Progenitor cell of endocrine pancreas (in vitro differentiated cells): ENCODE data around the gene SAMD10. TPM values are rescaled to one million over a fixed set of nuclear protein-coding genes. Genes with fewer than 3 reads are reported as not detected.
"Not testable (repeated sequence)": the region's sequence is repeated elsewhere in the genome, so short reads cannot be mapped to it uniquely, and the experiment has no call there.

Experiments used
- DNase-seq: peaks from one replicate; pipeline ENCODE4 v3.0.0; 2021; ENCODE audit warnings: low spot score; ENCODE audit not compliant: unreplicated experiment
- H3K27ac Mint-ChIP-seq: 2 replicates; pipeline ENCODE4 v1.8.0; 2021; ENCODE audit warnings: mild to moderate bottlenecking, moderate library complexity, mixed read lengths
- H3K27me3 Mint-ChIP-seq: 2 replicates; pipeline ENCODE4 v1.8.0; 2021; ENCODE audit warnings: mixed read lengths
- H3K36me3 Mint-ChIP-seq: 2 replicates; pipeline ENCODE4 v1.8.0; 2022; ENCODE audit warnings: mixed read lengths; ENCODE audit not compliant: insufficient read depth
- H3K4me1 Mint-ChIP-seq: 2 replicates; pipeline ENCODE4 v1.8.0; 2021; ENCODE audit warnings: low read depth, mixed read lengths
- H3K4me3 Mint-ChIP-seq: 2 replicates; pipeline ENCODE4 v1.8.0; 2021; ENCODE audit warnings: low read depth, mild to moderate bottlenecking, moderate library complexity, mixed read lengths
- H3K9me3 Mint-ChIP-seq: 2 replicates; pipeline ENCODE4 v1.8.0; 2021; ENCODE audit warnings: low read depth, mixed read lengths
- CTCF ChIP-seq: fragments of 200-600 bp; sonication (generic); IDR thresholded peaks from one replicate; pipeline ENCODE4 v1.5.0; 2021; ENCODE audit warnings: antibody characterized with exemption, mild to moderate bottlenecking; ENCODE audit not compliant: unreplicated experiment
- total RNA-seq: library from RNA; stranded (reverse); gene quantifications from 2 replicates; pipeline ENCODE4 v1.2.1, GENCODE V29; 2021

The SAMD10 gene
- total RNA-seq, 1 donor from 2014 or later = 12.8 TPM

GRCh38 chr20:63978319-63979228, 868 bp downstream of the SAMD10 start:
- Mint-ChIP-seq H3K27me3 (no peaks in the 10 kb centered on the region), H3K4me3 (peak overlapping the region; percentile 78), H3K36me3 (peaks cover 13% of the 10 kb centered on the region), H3K4me1 (peaks cover 26% of the 10 kb centered on the region), H3K27ac (peak overlapping the region; percentile 76), H3K9me3 (no peaks in the 10 kb centered on the region)
- TF ChIP-seq CTCF = no peak
- DNase-seq = peak; percentile 59

- TF ChIP-seq CTCF = no peak
- Mint-ChIP-seq H3K4me3 (peak overlapping the region; percentile 78), H3K36me3 (peaks cover 12% of the 10 kb centered on the region), H3K27ac (peak overlapping the region; percentile 27), H3K27me3 (no peaks in the 10 kb centered on the region), H3K4me1 (peaks cover 27% of the 10 kb centered on the region), H3K9me3 (no peaks in the 10 kb centered on the region)
- DNase-seq = no peak
These were observed 1.6 kb downstream of the SAMD10 start for GRCh38 chr20:63977739-63978276.

DNA sequence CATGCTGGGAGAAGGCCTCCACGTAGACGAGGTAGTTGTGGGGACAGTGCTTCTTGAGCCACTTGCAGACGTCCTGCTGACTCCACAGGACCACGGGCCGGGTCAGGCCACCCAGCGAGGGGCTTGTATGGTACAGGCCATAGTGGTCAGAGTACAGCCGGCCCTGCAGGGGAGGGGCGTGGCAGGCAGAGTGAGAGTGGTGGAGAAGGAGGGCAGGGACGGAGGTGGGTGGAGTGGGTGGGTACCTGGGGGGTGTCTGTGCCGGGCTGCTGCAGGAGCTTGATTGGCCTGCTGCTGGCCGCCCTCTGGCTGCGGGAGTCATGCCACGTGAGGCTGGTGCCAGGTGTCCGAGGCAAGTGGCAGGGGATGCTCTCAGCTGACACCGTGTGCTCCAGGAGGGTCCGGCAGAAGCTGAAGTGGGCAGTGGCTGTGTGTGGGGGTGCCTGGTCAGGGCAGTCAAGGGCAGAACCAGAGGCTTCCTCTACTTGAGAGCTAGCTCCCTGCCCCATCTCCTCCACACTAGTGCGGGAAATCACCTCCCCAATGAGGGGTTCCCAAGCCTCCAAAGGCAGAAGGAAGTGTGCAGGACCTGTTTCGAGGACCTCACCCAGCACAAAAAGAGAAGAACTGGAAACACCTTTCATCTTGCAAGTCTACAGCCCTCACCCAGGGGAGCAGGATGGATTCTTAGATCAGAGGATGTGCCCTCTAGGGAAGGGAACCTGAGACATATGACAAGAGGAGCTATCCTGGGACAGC, 2.3 kb downstream of the SAMD10 start:
- H3K27me3 Mint-ChIP-seq = no peaks in the 10 kb centered on the region
- H3K4me3 Mint-ChIP-seq = peak overlapping the region; percentile 78
- DNase-seq = no peak
- no peak for TF ChIP-seq CTCF
- peak overlapping the region; percentile 27 for H3K27ac Mint-ChIP-seq
- peaks cover 23% of the 10 kb centered on the region for H3K4me1 Mint-ChIP-seq
- peaks cover 9% of the 10 kb centered on the region for H3K36me3 Mint-ChIP-seq
- no peaks in the 10 kb centered on the region for H3K9me3 Mint-ChIP-seq

DNA sequence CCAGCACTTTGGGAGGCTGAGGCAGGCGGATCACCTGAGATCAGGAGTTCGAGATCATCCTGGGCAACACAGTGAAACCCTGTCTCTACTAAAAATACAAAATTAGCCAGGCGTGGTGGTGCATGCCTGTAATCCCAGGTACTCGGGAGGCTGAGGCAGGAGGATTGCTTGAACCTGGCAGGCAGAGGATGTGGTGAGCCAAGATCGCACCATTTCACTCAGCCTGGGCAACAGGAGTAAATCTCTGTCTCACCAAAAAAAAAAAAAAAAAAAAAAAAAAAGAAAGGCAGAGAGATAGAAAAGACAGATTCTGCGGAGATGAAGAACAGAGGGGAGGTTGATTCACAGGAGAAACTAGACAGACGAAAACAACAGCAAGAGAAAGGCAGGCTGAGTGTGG, 2.9 kb downstream of the SAMD10 start:
- H3K36me3 Mint-ChIP-seq, H3K9me3 Mint-ChIP-seq: not testable (repeated sequence)

GRCh38 chr20:63974402-63975200, 4.8 kb downstream of the SAMD10 start:
- DNase-seq = no peak
- Mint-ChIP-seq H3K27me3 (no peaks in the 10 kb centered on the region), H3K4me1 (peaks cover 7% of the 10 kb centered on the region), H3K9me3 (no peaks in the 10 kb centered on the region), H3K4me3 (no peak overlapping the region), H3K36me3 (peaks cover 9% of the 10 kb centered on the region), H3K27ac (no peak overlapping the region)
- TF ChIP-seq CTCF = no peak

More for the DNA sequence above, 2.9 kb downstream of the SAMD10 start:
- not testable (repeated sequence) for H3K27ac Mint-ChIP-seq, DNase-seq, H3K27me3 Mint-ChIP-seq
- peak overlapping the region; percentile 24 for H3K4me3 Mint-ChIP-seq
- H3K4me1 Mint-ChIP-seq = peaks cover 19% of the 10 kb centered on the region
